22Rv1 (cell line): ENCODE results near the gene SPANXA1.
"Not testable (repeated sequence)": the region's sequence is repeated elsewhere in the genome, so short reads cannot be mapped to it uniquely, and the experiment has no call there.

Source experiments
- ZFX ChIP-seq: fragments of 450-650 bp; IDR thresholded peaks from 2 replicates; pipeline ENCODE4 v1.6.1; 2017; ENCODE audit warnings: antibody characterized with exemption, borderline replicate concordance
- TF ChIP-seq, protein P1 (sequence below): fragments of 450-650 bp; IDR thresholded peaks from 2 replicates; pipeline ENCODE4 v1.5.1; 2017; ENCODE audit warnings: mild to moderate bottlenecking

DNA sequence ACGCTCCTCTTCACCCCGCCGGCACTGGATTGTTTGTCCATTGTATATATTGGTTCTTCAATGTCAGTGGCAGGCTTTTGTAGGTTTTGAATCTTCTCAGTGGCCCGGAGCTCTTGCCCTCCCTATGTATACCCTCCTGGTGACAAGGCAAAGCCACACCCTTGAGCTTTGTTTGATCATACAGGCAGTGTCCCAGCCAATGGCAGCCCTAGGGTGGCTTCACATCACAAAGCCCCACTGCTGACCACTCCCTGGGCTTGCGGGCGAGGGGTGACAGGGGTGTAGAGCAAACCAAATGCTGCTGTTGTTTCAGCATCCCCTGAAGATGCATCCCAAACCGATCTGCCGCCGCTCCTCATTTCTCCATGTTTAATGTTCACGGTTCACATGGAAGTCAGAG is at the start of gene SPANXA1:
- TF ChIP-seq, protein P1, sequence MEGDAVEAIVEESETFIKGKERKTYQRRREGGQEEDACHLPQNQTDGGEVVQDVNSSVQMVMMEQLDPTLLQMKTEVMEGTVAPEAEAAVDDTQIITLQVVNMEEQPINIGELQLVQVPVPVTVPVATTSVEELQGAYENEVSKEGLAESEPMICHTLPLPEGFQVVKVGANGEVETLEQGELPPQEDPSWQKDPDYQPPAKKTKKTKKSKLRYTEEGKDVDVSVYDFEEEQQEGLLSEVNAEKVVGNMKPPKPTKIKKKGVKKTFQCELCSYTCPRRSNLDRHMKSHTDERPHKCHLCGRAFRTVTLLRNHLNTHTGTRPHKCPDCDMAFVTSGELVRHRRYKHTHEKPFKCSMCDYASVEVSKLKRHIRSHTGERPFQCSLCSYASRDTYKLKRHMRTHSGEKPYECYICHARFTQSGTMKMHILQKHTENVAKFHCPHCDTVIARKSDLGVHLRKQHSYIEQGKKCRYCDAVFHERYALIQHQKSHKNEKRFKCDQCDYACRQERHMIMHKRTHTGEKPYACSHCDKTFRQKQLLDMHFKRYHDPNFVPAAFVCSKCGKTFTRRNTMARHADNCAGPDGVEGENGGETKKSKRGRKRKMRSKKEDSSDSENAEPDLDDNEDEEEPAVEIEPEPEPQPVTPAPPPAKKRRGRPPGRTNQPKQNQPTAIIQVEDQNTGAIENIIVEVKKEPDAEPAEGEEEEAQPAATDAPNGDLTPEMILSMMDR = not testable (repeated sequence)
- TF ChIP-seq ZFX = not testable (repeated sequence)
